ENCODE data around the gene CACNA1E. TPM values are rescaled to one million over a fixed set of nuclear protein-coding genes. Genes with fewer than 3 reads are reported as not detected.

Gene CACNA1E
- total RNA-seq, 3 donors from 2014 or later (not counting 1 experiment from before 2014, with no cell fraction given) = 0.40 TPM; not detected in 2

DNA sequence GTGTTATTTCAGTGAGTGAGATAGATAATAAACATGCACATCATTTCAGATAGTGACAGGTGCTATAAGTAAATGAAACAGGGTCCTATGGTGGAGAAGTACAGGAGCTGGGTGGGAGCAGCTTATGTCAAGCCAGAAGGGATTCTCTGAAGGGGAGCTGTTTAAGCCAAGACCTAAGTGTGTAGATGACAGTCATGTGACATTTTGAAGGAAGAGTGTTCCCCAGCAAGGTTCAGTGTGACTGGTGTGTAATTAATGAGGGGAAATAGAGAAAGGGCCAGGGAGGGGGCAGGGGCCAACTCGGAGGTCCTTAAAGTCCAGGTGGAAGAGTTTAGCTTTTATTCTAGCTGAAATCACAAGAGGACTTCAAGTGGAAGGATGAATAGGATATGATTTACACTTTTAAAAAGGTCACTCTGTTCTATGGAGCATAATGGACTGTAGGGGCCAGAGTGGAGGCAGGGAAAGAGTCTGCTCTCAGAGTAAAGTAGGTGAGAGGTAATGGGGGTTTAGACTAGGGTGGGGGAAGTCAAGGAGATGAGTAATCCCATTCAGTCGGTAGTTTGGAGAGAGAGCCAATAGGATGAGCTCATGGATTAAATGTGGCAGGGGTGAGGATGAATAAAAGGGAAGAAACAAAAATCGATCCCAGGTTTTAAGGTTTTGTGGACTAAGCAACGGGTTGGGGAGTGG lies 243.1 kb downstream of the CACNA1E start:
- Histone ChIP-seq H3K27me3 (ENCODE audit: control insufficient read depth, insufficient read depth, low read length) (no peaks in the 10 kb centered on the region), H3K36me3 (ENCODE audit: control insufficient read depth, insufficient read depth, low read length) (no peaks in the 10 kb centered on the region), H3K9me3 (ENCODE audit: control insufficient read depth, insufficient read depth, low read length) (no peaks in the 10 kb centered on the region), H3K27ac (ENCODE audit: low read length) (no peak overlapping the region), H3K4me3 (ENCODE audit: low read length) (no peak overlapping the region), H3K4me1 (ENCODE audit: control insufficient read depth, insufficient read depth, low read length) (no peaks in the 10 kb centered on the region)
- Mint-ChIP-seq H3K4me1 (no peaks in the 10 kb centered on the region), H3K4me3 (no peak overlapping the region), H3K27ac (no peak overlapping the region), H3K9me3 (no peaks in the 10 kb centered on the region), H3K36me3 (no peaks in the 10 kb centered on the region), H3K27me3 (ENCODE audit: low read depth in 2 of 2) (no peaks in the 10 kb centered on the region)
- no peak for ATAC-seq
- DNase-seq = no peak
- intact Hi-C loops (cut with micrococcal nuclease) = no loop called here
- TF ChIP-seq, protein P1, sequence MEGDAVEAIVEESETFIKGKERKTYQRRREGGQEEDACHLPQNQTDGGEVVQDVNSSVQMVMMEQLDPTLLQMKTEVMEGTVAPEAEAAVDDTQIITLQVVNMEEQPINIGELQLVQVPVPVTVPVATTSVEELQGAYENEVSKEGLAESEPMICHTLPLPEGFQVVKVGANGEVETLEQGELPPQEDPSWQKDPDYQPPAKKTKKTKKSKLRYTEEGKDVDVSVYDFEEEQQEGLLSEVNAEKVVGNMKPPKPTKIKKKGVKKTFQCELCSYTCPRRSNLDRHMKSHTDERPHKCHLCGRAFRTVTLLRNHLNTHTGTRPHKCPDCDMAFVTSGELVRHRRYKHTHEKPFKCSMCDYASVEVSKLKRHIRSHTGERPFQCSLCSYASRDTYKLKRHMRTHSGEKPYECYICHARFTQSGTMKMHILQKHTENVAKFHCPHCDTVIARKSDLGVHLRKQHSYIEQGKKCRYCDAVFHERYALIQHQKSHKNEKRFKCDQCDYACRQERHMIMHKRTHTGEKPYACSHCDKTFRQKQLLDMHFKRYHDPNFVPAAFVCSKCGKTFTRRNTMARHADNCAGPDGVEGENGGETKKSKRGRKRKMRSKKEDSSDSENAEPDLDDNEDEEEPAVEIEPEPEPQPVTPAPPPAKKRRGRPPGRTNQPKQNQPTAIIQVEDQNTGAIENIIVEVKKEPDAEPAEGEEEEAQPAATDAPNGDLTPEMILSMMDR (IDR thresholded peaks at IDR 0.05) = no peak
- WGBS (ENCODE audit: insufficient coverage) = 67% methylated on average over 4 of the region's 4 CpGs

DNA sequence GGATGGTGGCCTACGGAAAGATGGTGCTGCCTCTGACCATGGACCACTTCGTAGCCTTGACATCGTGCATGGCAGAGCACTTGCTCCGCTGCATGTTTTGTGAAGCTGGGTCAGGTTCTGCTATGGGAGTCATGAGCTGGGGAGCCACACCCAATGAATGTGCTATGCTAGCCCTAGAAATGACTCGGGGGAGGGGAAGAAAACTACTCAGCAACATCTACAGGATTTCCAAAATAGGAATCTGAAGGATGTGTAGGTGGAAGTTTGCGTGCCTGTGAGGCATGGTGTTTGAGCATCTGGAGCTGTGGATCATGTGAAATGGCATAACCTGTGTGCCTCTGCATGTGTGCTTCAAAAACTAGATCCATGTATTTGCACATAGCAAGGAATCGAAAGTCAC lies 247.3 kb downstream of the CACNA1E start:
- H3K27me3 Mint-ChIP-seq (ENCODE audit: low read depth in 2 of 2) = no peaks in the 10 kb centered on the region
- no peaks in the 10 kb centered on the region for H3K9me3 Mint-ChIP-seq
- Histone ChIP-seq H3K9me3 (ENCODE audit: control insufficient read depth, insufficient read depth, low read length) (no peaks in the 10 kb centered on the region), H3K36me3 (ENCODE audit: control insufficient read depth, insufficient read depth, low read length) (no peaks in the 10 kb centered on the region), H3K4me3 (ENCODE audit: low read length) (no peak overlapping the region), H3K27ac (ENCODE audit: low read length) (no peak overlapping the region), H3K27me3 (ENCODE audit: control insufficient read depth, insufficient read depth, low read length) (no peaks in the 10 kb centered on the region), H3K4me1 (ENCODE audit: control insufficient read depth, insufficient read depth, low read length) (no peaks in the 10 kb centered on the region)
- TF ChIP-seq, protein P1 (IDR thresholded peaks at IDR 0.05) = no peak
- no peaks in the 10 kb centered on the region for H3K4me1 Mint-ChIP-seq
- 81% methylated on average over 7 of the region's 7 CpGs for WGBS (ENCODE audit: insufficient coverage)
- ATAC-seq = no peak
- no peaks in the 10 kb centered on the region for H3K36me3 Mint-ChIP-seq
- no peak overlapping the region for H3K4me3 Mint-ChIP-seq
- DNase-seq = no peak
- no peak overlapping the region for H3K27ac Mint-ChIP-seq
- intact Hi-C loops (cut with micrococcal nuclease) = no loop called here

DNA sequence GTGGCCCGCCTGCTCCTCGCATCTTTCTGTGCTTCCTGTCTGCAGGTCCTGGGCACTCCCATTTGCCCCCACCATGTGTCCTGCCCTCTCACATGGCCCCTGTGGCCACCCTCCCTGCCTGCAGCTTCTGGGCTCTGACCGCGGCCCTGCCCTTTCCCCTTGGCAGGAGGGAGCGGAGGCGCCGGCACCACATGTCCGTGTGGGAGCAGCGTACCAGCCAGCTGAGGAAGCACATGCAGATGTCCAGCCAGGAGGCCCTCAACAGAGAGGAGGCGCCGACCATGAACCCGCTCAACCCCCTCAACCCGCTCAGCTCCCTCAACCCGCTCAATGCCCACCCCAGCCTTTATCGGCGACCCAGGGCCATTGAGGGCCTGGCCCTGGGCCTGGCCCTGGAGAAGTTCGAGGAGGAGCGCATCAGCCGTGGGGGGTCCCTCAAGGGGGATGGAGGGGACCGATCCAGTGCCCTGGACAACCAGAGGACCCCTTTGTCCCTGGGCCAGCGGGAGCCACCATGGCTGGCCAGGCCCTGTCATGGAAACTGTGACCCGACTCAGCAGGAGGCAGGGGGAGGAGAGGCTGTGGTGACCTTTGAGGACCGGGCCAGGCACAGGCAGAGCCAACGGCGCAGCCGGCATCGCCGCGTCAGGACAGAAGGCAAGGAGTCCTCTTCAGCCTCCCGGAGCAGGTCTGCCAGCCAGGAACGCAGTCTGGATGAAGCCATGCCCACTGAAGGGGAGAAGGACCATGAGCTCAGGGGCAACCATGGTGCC lies 249.1 kb downstream of the CACNA1E start:
- no peaks in the 10 kb centered on the region for H3K4me1 Mint-ChIP-seq
- no peak for ATAC-seq
- Histone ChIP-seq H3K27me3 (ENCODE audit: control insufficient read depth, insufficient read depth, low read length) (no peaks in the 10 kb centered on the region), H3K4me3 (ENCODE audit: low read length) (no peak overlapping the region), H3K27ac (ENCODE audit: low read length) (no peak overlapping the region), H3K36me3 (ENCODE audit: control insufficient read depth, insufficient read depth, low read length) (no peaks in the 10 kb centered on the region), H3K4me1 (ENCODE audit: control insufficient read depth, insufficient read depth, low read length) (no peaks in the 10 kb centered on the region), H3K9me3 (ENCODE audit: control insufficient read depth, insufficient read depth, low read length) (no peaks in the 10 kb centered on the region)
- no peak for DNase-seq
- TF ChIP-seq, protein P1 (IDR thresholded peaks at IDR 0.05) = no peak
- H3K27ac Mint-ChIP-seq = no peak overlapping the region
- no peaks in the 10 kb centered on the region for H3K9me3 Mint-ChIP-seq
- intact Hi-C loops (cut with micrococcal nuclease) = no loop called here
- H3K27me3 Mint-ChIP-seq (ENCODE audit: low read depth in 2 of 2) = peaks cover 0 to 2% of the 10 kb centered on the region in 2 donors
- 93% methylated on average over 31 of the region's 31 CpGs for WGBS (ENCODE audit: insufficient coverage)
- no peak overlapping the region for H3K4me3 Mint-ChIP-seq
- H3K36me3 Mint-ChIP-seq = no peaks in the 10 kb centered on the region

Measured in natural killer cell (primary cell).